H1 (cell line): ENCODE measurements around the gene TXLNG.

Source experiments
- BCL11A ChIP-seq, 2 experiments: IDR thresholded peaks; one replicate each; pipeline ENCODE4 v1.6.1; 2011; ENCODE audit warnings: low read depth in 2 of 2, low read length in 2 of 2, mild to moderate bottlenecking in 2 of 2
- CHD2 ChIP-seq: IDR thresholded peaks from 2 replicates; pipeline ENCODE4 v1.6.1; 2012; ENCODE audit warnings: low read length, improper control_type of control experiment
- EGR1 ChIP-seq: IDR thresholded peaks from 2 replicates; pipeline ENCODE4 v1.6.1; 2011; ENCODE audit warnings: low read depth, low read length, borderline replicate concordance
- EZH2 ChIP-seq: fragments of 200-600 bp; sonication (generic); IDR thresholded peaks from 2 replicates; pipeline ENCODE4 v1.7.1; 2012; ENCODE audit warnings: low read depth, mild to moderate bottlenecking, moderate library complexity, low read length, inconsistent platforms; ENCODE audit not compliant: severe bottlenecking
- NRF1 ChIP-seq: IDR thresholded peaks from 2 replicates; pipeline ENCODE4 v1.6.1; 2011; ENCODE audit warnings: mild to moderate bottlenecking, low read depth, low read length, improper control_type of control experiment
- POLR2A ChIP-seq, 2 experiments: IDR thresholded peaks; 1 replicate in 1 of 2; 2 replicates in 1 of 2; pipeline ENCODE4 v1.6.1; 2011; ENCODE audit warnings: low read depth in 2 of 2, low read length in 2 of 2, mild to moderate bottlenecking in 2 of 2; ENCODE audit errors: control extremely low read depth in 1 of 2
- POLR2AphosphoS5 ChIP-seq: IDR thresholded peaks from 2 replicates; pipeline ENCODE4 v1.6.1; 2011; ENCODE audit warnings: low read depth, low read length
- RAD21 ChIP-seq, 2 experiments: IDR thresholded peaks in 1 of 2; conservative IDR thresholded peaks in 1 of 2; 2 replicates each; pipeline ENCODE4 v1.6.1; 2011; ENCODE audit warnings: low read depth in 2 of 2, low read length in 2 of 2, improper control_type of control experiment in 1 of 2, inconsistent platforms in 1 of 2, mild to moderate bottlenecking in 1 of 2, moderate library complexity in 1 of 2
- RXRA ChIP-seq: IDR thresholded peaks from 2 replicates; pipeline ENCODE4 v1.6.1; 2011; ENCODE audit warnings: low read depth, mild to moderate bottlenecking, low read length, moderate library complexity; ENCODE audit not compliant: insufficient read depth
- SUZ12 ChIP-seq: fragments of 200-600 bp; sonication (generic); IDR thresholded peaks from 2 replicates; pipeline ENCODE4 v1.6.1; 2012; ENCODE audit warnings: mild to moderate bottlenecking, inconsistent platforms, low read length, moderate library complexity, mixed read lengths
- TAF1 ChIP-seq: IDR thresholded peaks from 2 replicates; pipeline ENCODE4 v1.6.1; 2011; ENCODE audit warnings: mild to moderate bottlenecking, low read depth, low read length
- TAF7 ChIP-seq: optimal IDR thresholded peaks from 2 replicates; pipeline ENCODE3; 2011; ENCODE audit warnings: low read depth, mild to moderate bottlenecking, inconsistent platforms, low read length, moderate library complexity, borderline replicate concordance
- TF ChIP-seq, protein P1 (sequence below), 3 experiments: IDR thresholded peaks; 1 replicate in 2 of 3; 2 replicates in 1 of 3; pipeline versions ENCODE4 v1.5.1 to v1.6.1; 2011; ENCODE audit warnings: low read length in 3 of 3, mild to moderate bottlenecking in 3 of 3, inconsistent platforms in 2 of 3, low read depth in 1 of 3, moderate library complexity in 1 of 3; ENCODE audit not compliant: insufficient read depth in 1 of 3; ENCODE audit errors: control extremely low read depth in 1 of 3
- TF ChIP-seq, protein P2 (sequence below): IDR thresholded peaks from 2 replicates; pipeline ENCODE4 v1.6.1; 2012; ENCODE audit warnings: inconsistent platforms

DNA sequence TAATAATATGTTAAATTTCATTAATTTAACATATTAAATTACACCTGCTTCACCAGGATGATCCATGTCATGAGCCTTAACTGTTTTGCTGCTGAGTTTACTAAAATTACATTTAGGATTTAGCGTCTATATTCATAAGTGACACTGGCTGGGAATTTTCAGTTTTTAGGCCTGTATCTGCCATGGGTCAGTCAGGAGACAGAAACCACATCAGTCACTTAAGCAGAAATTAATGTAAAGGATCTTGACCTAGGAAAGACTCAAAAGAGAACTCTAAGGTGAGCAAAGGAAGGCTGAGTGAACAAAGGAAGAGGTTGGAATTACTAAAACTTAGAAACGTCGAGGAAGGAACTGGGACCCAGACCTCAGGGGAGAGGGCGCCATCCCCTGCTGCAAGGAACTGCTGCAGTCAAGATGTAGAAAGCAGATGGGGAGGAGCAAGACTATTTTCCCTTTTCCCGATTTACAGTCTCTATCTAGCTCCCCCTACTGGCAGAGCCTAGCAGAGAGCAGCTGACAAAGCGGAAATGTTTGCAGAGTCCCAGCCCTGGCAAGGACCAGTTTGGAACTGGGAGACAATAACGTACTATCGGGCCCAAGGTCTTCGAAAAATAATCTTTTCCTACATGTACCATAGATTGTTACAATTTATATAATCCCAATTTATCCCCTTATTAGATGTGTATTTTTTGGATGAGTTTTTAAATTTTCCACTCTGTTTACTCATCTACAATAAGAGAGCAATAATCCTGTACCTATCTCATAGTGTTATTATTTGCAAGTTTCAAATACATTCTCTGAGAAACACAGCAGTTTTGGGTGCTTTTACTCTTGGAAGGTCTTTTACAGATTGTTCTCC lies 106.5 kb downstream of the TXLNG start:
- TF ChIP-seq EZH2 (no peak), CHD2 (no peak), POLR2AphosphoS5 (no peak), BCL11A (IDR thresholded peaks at IDR 0.05; ENCODE audit: low read depth in 2 of 2, low read length in 2 of 2) (no peak), NRF1 (no peak), POLR2A (IDR thresholded peaks at IDR 0.05; ENCODE audit: control extremely low read depth in 1 of 2, low read depth in 2 of 2, low read length in 2 of 2) (peak in 1 of 2 experiments; percentile 39; a peak in 1 of 3 replicates), RAD21 (IDR thresholded peaks at IDR 0.05 in 1 of 2, conservative IDR thresholded peaks at IDR 0.05 in 1 of 2; ENCODE audit: low read depth in 2 of 2, low read length in 2 of 2) (peak; percentile 51 to 60), EGR1 (no peak), TAF7 (no peak), SUZ12 (no peak), TAF1 (0 out of 2 replicates have a peak, but pooled peaks have one; percentile 25), RXRA (no peak)
- TF ChIP-seq, protein P1, sequence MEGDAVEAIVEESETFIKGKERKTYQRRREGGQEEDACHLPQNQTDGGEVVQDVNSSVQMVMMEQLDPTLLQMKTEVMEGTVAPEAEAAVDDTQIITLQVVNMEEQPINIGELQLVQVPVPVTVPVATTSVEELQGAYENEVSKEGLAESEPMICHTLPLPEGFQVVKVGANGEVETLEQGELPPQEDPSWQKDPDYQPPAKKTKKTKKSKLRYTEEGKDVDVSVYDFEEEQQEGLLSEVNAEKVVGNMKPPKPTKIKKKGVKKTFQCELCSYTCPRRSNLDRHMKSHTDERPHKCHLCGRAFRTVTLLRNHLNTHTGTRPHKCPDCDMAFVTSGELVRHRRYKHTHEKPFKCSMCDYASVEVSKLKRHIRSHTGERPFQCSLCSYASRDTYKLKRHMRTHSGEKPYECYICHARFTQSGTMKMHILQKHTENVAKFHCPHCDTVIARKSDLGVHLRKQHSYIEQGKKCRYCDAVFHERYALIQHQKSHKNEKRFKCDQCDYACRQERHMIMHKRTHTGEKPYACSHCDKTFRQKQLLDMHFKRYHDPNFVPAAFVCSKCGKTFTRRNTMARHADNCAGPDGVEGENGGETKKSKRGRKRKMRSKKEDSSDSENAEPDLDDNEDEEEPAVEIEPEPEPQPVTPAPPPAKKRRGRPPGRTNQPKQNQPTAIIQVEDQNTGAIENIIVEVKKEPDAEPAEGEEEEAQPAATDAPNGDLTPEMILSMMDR (IDR thresholded peaks at IDR 0.05; ENCODE audit: control extremely low read depth in 1 of 3, insufficient read depth in 1 of 3, low read depth in 1 of 3, low read length in 3 of 3), result peak; percentile 30 to 91 (median 82)
- TF ChIP-seq, protein P2, sequence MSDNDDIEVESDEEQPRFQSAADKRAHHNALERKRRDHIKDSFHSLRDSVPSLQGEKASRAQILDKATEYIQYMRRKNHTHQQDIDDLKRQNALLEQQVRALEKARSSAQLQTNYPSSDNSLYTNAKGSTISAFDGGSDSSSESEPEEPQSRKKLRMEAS, result no peak
